Right hindlimb (tissue), 1 donor: ENCODE data around the gene FPGT.
"Not testable (repeated sequence)": the region's sequence is repeated elsewhere in the genome, so short reads cannot be mapped to it uniquely, and the experiment has no call there.

Experiments
- DNase-seq: peaks from one replicate; pipeline ENCODE4 v3.0.0-alpha.2; 2018

Gene FPGT

DNA sequence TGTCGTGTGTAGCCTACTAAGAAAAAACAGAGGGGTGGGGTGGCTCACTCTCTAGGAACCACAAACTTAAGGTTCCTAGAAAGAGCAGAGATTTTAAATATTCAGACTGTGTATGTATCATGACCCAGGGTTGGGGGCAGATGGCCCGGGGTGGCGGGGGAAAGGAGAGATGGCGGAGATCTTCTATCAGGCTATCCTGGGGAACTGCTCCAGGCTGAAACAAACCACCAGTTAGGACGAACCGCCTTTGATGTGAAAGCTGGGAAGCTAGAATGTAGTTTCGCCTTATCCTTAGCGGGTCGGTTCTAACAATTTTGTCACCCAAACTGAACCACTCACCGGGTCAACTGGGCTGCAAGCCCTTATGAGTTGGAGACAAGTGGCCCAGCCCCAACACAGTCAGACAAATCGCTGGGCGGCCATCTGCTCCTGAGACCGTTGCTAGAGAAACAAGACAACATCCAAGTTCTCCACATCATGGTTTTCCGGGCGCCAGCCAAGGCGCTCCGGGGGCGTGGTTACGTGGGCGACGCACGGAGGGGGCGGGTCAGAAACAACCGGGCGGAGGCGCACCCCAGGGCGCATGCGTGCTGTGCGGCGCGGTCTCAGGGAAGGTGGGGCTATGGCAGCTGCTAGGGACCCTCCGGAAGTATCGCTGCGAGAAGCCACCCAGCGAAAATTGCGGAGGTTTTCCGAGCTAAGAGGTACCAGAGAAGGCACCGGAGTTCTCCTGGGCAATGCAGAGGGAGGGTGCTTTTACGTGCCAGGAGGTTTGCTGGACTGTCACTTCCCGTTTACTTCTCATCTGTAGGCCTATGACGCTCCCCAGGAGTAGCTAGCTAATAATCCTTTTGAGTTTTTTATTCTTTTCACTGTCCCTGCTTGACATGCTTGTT, at the start of gene FPGT, which contains the start of gene LRRIQ3:
TSS of gene FPGT (plus strand) at position 586 of the 896 bp plus-strand sequence. CDS start at position 623, 37 bp downstream.
TSS of gene LRRIQ3 (minus strand) at position 520 of the 896 bp plus-strand sequence. CDS start 14,492 bp downstream, outside the sequence.
- DNase-seq, result peak; percentile 98

DNA sequence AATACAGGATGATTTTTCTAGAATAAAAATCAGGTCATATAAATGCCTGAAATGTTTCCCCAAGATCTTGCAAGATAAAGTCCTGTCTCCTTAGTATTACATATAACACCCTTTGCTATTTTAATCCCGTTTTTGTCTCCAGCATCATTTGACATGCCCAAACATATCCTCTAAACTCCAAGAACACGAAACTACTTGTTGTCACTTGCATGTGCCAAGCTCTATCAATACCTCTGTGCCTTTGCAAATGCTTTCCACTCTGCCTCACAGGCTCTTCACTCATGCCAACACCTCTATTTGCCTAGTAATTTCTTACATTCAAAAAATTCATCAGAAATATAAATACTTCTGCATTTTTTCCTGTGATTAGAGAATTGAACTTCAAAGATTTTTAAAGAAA, 38.0 kb upstream of the FPGT start:
- no peak for DNase-seq

DNA sequence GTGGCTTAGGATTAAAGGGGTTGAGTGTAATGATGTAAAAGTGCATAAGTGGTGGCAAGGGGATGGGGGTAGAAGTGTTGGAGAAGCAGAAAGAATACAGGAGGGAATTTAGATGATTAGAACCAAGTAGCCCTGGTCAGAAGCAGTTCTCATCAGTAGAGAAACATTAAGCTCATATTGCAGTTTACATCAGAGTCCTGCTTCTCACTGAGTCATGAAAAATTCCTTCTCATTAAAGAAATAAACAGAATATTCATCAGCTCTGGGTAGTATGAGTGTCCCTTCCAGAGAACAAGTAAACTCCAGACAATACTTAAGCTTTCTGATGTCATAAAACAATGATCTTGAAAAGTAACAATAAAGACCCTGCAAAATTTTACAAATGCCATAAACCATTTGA, 36.5 kb upstream of the FPGT start:
- DNase-seq, result no peak

DNA sequence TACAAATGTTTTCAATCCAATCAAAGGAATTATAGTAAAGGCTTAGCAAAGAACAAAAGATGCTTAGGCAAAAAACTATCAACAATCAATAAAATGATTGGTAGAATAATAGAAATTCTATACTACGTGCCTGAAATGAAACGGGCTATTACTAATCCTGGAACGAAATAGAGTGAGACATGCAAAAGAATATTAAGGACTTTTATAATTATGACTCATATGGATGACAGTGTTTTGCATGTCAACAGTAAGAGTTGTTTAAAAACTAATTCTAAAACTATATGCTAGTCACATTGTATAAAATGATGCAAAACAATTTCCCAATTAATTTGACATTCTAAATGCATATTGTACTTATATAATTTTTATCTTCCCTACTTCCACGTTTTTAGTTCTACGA, 35.7 kb upstream of the FPGT start:
- DNase-seq, result no peak

DNA sequence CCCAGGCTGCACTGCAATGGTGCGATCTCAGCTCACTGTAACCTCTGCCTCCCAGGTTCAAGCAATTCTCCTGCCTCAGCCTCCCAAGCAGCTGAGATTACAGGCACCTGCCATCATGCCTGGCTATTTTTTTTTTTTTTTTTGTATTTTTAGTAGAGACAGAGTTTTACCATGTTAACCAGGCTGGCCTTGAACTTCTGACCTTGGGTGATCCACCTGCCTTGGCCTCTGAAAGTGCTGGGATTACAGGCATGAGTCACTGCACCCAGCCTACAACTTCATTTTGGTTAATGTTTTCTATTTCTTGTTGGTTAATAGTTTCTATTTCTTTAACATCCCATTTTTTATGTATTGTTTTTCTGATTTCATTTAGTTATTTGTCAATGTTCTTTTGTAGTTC, 23.6 kb upstream of the FPGT start:
- DNase-seq, result not testable (repeated sequence)

DNA sequence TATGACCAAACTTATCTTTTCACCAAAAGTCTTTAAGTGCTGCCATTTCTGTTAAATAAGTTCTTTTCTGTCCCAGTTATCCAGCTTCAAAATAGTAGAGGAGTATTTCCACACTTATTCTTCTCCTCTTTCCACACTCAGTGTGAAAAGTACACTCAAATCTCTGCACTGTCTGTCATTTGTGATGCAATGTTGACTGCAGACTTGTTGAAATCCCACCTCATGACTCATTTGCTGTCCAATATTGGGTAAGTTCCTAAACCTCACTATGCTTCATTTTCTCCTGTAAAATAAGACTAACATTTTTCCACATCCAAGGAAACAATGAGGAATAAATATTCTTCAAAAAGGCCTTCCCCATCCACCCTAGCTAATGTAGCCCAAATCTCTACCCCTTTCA, 17.6 kb upstream of the FPGT start:
- DNase-seq, result no peak

DNA sequence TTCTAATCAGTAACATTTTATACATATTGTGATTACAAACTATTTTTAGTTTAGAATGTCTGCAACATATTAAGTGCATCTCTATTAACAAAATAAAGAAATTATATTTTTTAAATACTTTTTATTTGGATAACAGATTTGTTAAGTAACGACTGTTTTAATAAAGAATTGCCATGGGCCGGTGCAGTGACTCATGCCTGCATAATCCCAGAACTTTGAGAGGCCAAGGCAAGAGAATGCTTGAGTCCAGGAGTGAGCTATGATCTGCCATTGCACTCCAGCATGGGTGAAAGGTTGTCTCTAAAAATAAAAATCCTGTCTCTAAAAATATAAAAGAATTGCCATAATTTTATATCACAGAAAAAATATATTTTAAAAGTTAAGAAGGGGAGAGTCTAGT, 4.1 kb upstream of the FPGT start:
- no peak for DNase-seq

DNA sequence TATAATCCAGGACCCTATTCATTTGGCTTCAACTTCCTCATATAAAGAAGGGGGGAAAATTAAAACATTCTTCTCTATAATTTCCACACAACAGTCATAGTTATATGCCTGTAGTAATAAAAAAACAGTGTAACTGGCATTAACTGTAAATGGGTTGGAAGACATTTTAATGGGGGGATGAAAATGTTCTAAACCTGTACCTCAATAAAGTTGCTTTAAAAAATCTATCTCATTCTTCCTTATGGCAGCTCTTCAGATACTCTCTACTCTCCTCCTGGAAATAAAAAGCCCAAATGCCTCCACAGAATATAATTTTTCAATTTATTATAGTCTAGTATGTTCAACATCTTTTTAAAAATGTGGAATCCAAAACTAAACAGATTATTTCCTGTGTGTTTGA, 2.7 kb upstream of the FPGT start:
- no peak for DNase-seq

DNA sequence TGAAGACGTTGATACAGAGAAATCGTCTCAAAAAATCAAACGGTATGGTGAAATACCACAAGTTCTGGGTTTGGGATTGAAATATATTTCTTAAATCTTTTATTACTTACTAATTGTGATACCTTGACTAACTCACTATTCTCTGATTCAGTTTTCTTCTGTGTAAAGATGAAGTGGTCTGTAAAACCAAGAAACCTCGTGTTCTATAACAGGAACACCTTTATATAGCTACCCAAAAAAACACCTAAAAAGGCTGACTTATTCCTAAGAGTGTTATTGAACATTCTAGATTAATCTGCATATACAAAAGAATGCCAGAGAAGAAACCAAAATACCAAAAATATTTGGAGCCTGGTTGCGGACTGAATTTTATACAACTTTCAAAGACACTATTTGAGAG, 787 bp upstream of the FPGT start:
- DNase-seq, result no peak

DNA sequence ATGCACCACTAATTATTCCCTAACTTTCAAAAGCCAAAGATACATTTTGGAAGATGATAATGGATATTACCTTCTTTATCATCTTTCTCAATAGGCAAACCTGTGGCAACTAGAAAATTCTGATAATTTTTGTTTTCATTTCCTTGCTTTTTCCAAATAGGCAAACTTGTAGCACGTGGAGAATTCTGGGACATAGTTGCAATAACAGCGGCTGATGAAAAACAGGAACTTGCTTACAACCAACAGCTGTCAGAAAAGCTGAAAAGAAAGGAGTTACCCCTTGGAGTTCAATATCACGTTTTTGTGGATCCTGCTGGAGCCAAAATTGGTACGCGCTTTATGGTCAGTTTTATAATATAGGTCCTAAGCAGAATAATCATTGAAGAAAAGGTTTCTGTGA, 1.5 kb downstream of the FPGT start:
- DNase-seq, result no peak

DNA sequence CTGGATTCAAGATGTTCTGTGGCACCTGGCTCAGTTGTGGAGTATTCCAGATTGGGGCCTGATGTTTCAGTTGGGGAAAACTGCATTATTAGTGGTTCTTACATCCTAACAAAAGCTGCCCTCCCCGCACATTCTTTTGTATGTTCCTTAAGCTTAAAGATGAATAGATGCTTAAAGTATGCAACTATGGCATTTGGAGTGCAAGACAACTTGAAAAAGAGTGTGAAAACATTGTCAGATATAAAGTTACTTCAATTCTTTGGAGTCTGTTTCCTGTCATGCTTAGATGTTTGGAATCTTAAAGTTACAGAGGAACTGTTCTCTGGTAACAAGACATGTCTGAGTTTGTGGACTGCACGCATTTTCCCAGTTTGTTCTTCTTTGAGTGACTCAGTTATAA, 7.2 kb downstream of the FPGT start:
- DNase-seq, result no peak

DNA sequence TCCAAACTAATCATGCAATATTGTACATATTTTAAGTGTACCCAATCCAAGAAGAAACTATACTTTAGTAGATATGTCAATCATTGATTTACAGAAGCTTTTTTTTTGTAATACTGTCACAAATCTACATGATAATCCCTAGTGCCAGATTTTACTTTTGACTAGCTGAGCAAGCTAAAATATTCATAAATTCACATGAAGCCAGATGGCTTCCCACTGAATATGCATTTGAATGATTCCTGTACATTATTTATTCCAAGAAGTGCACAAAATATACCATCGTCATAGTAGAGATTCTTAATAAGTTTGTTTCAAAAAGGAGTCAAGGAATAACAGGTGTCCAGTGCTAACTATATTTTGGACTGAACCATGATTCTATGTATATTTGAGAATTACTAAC, 17.2 kb downstream of the FPGT start:
- DNase-seq, result no peak

DNA sequence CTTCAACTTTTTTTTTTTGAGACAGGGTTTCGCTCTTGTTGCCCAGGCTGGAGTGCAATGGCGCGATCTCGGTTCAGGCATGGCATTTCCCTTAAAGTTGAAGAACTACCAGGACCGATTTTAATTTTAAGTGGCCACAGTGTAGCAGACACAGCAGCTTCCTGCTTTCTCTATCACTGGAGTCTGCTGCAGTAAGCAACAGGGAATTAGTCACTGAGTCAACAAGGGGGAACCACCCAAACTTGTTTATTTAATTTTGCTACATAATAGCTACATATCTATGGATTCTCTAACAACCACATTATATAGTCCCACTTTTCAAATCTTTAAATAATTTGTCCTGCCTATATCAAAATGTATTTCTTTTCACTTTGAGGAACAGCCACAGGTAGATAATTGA, 24.7 kb downstream of the FPGT start:
- DNase-seq, result no peak

DNA sequence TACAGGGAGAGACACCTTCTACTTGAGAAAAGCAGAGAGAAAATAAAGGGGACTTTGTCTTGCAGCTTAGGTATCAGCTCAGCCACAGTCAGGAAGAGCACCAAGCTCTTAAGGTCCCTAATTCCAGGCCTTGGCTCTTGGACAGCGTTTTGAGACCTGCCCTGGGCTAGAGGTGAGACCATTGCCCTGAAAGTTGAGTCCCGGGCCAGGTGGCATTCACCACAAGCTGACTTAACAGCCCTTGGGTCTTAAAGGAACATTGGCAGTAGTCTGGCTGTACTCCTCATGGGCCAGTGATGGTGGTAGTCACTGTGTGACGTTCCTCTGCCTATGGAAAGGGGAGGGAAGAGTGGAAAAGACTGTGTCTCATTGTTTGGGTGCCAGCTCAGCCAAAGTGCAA, 25.4 kb downstream of the FPGT start:
- DNase-seq, result no peak

DNA sequence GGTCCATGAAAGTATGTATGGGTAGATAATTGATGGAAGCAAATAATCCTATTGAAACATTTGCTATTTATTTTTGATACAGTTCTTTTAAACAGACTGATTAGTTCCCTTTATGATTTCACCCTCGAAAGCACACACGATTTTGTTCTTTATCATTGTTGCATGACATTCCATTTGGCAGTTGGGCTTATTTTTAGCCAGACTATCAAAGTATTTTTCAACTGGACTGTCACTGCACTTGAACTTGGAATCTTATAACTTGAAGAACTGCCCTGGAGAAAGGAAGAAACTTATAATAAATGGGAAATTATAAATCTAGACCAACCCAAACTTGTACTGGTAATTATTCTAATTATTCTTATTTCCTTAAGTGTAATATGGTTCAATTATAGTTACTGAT, 37.1 kb downstream of the FPGT start, which contains the start of gene TNNI3K:
TSS of gene TNNI3K (plus strand) at position 235 of the 400 bp plus-strand sequence. CDS start at position 300, 65 bp downstream.
- no peak for DNase-seq

DNA sequence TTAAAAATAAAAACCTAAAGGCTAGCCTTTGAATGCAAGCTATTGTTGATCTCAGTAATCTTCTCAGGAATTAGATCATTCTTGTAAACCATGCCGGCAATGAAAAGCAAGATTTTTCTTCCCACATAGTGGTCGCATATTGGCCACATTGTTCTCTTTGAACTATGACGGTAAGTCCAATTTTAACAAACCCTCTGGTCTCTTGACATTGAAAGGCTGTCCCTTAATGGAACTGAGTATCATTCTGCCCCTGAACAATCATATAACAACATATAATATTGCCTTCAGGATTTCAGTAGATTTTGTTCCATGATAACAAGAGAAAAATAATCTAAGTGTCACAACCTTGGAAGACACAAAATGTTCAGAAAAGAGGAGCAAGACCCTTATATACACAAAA, 38.4 kb downstream of the FPGT start:
- DNase-seq, result no peak

DNA sequence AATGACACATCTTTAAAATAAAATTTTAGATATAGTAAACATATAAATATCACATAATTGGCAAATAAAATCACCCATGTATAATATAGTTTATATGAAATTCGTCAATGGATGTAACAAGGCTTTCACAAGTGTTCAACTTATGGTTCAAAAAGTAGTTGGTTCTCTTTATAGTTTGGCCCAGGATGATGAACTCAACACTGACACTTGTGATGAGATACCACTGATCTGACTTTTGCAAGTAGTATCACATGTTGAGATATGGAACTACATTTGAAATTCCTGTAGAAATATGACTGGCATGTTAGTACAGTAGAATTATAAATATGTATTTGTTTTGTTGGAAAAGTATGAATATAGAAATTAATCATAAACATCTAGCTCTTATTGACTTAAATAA, 39.0 kb downstream of the FPGT start:
- DNase-seq, result no peak

DNA sequence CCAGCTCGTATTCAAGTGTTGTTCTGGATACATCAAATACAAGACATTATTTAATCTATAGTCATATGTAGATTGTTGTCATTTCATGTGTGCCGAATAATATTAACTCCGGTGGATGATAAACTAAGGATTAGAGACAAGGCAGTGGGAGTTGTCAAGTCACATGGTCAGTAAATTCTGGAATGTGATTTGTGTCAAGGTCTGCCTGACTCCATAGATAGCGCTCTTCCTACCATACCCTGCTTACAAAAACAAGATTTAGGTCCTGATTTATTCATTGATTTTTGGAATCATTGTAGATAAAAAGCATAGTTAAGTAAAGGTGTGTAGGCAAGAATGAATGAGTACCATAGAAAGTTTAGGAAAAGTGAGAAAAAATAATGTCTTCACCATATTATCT, 39.7 kb downstream of the FPGT start:
- no peak for DNase-seq

DNA sequence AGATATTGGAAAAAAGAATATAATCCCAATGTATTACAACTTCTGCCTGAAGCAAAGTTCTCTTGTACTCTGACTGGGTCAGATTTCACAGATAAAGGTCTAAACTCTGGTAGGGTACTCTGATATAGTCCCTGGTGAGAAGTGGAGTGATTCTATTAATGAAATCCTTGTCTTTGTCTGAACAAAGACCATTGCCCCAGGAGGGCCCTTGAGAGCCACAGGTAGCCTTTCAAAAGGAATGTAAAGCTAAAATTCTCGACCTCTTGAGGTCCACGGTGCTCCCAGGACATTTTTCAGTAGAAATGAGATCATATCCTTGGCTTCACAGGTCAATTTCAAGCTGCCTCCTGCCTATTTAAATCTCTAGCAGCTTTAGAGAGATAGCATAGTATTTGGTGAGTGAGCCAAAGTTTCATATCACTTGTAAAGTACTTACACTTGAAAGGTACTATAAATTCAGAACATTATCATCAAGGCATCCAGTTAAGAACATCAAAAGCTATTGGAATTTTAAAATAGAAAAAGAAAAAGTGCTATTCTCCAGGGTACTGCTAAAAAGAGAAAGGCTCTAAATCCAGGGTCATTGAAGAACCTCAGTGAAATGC, 47.2 kb downstream of the FPGT start:
- DNase-seq, result no peak

DNA sequence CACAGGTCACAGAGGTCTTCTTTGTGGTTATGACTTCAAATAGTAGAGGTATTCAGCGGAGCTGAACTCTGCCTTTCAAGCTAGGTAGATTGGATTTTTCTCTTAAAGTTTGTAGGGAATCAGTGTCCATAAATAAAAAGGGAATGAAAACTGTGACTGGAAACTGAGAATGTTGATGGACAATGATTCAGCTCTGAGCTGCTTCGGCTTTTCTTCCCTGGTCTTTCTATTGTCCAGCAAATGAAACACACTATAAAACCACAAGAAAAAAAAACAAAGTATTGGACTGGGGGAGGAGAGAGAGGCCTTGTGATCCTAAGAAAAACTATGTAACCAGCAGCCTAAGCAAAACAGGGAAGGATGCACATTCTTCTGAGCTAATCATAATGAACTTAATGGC, 48.3 kb downstream of the FPGT start:
- no peak for DNase-seq

DNA sequence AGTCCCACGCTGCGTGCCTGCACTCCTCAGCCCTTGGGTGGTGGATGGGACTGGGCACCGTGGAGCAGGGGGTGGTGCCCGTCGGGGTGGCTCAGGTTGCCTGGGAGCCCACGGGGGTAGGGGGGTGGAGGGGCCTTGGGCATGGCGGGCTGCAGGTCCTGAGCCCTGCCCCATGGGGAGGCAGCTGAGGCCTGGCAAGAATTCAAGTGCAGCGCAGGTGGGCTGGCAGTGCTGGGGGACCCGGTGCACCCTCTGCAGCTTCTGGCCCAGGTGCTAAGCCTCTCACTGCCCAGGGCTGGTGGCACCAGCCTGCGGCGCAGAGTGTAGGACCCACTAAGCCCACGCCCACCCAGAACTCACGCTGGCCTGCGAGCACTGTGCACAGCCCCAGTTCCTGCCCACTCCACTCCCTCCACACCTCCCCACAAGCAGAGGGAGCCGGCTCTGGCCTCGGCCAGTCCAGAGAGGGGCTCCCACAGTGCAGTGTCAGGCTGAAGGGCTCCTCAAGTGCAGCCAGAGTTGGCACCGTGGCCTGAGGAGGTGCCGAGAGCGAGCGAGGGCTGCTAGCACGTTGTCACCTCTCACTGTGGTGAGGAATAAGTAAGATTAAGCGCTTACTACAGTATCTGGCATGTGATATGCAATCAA, 50.0 kb downstream of the FPGT start:
- no peak for DNase-seq

DNA sequence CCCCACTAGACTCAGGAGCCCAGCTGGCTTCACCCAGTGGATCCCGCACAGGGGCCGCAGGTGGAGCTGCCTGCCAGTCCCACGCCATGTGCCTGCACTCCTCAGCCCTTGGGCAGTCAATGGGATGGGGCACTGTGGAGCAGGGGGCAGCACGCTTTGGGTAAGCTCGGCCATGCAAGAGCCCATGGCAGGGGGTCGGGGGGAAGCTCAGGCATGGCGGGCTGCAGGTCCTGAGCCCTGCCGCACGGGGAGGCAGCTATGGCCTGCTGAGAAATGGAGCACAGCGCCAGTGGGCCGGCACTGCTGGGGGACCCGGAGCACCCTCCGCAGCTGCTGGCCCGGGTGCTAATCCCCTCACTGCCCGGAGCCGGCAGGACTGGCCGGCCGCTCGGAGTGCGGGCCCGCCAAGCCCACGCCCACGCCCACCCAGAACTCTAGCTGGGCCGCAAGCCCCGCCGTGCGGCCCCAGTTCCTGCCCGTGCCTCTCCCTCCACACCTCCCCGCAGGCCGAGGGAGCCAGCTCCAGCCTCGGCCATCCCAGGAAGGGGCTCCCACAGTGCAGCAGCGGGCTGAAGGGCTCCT, 55.3 kb downstream of the FPGT start:
- DNase-seq, result not testable (repeated sequence)
